NCI-H1105 treated with DMSO at 0.1 percent for 48 hours (cell line): ENCODE measurements around the gene TCL1A.

Experiments
- DNase-seq: peaks from one replicate; lab custom pipeline; 2025; lab: John Stamatoyannopoulos, UW

TCL1A gene

DNA sequence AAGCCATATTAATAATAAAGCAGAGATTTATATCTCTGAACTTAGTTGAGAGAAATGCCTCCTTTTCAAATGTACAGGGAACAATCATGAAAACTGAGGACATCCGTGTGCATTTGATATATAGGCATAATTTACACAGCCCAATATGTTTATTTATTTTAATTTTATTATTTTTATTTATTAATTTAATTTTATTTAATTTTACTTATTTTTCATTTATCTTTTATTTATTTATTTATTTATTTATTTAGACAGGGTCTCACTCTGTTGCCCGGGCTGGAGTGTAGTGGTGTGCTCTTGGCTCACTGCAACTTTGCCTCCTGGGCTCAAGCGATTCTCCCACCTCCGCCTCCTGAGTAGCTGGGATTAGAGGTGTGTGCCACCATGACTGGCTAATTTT is 8.4 kb downstream of the TCL1A start:
- DNase-seq: no peak

DNA sequence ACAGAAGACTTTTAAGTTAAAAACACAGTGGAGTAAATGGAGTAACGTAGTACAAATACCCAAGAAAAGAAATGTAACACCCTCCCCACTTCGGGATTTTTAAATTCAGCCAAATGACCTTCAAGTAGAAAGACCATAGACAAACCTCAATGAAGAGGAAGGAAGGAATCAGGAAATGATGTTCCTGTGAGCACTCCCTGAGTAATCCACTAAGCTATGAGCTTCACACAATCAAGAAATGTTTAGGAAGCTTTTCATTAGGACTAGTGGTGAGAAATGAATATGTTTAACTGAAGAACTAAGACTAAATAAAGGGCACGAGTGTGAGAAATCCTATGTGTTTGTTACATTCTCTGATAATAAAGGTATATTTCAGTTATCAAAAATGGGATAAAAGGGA is 10.1 kb downstream of the TCL1A start:
- DNase-seq: no peak

GRCh38 chr14:95703341-95703740 is 10.6 kb downstream of the TCL1A start:
- DNase-seq: no peak

DNA sequence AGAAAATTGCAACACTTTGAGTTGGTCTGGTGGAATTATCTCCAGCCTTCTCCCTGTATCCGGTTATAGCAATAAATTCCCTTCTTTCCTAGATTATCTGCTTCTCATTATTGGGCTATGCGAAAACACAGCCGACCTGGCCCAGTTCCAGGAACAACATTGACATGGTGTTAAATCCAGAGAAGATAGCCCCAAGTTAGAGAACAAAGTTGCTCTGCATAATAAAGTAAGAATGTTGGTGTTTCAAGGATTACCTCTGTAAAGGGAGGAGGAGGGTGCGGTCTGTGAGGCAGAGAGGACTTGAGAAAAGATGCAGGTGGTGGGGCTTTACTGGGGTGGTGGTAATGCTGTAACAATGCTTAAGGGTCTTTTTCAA is 12.1 kb downstream of the TCL1A start:
- DNase-seq: no peak

DNA sequence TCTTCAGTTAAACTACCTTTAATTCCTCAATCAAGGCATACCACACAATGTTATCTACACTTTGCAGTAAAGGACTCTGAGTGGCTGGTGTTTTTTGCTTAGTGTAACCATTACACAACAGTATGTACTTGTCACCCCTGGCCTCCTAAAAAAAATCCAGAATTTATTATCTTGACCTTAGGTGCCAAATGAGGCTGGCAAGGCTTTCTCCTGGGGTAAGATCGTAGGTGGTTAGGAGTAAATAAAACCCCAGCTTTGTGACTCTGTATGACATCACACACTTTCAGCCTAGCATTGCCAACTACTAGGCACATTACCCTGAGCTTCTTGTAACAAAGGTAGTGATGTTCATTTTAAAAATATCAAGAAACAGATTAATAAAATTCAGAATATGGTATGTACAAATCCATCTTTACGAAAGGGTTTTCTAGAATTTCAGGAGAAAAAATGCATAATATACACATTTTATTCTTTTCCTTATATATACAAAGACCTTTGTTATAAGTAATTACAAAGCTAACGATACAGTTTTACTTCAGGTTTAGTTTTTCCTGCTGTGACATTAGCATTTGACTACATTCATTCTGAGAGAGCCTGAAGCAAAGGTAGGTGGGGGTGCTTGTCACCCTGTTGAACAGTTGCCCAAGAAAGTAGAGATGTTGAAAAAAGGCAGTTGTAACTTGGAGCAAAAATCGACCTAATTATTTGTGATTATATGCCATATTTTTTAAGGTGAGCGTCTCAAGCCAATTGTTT is 13.5 kb downstream of the TCL1A start:
- DNase-seq: no peak

GRCh38 chr14:95699412-95699811 is 14.5 kb downstream of the TCL1A start:
- no peak for DNase-seq

DNA sequence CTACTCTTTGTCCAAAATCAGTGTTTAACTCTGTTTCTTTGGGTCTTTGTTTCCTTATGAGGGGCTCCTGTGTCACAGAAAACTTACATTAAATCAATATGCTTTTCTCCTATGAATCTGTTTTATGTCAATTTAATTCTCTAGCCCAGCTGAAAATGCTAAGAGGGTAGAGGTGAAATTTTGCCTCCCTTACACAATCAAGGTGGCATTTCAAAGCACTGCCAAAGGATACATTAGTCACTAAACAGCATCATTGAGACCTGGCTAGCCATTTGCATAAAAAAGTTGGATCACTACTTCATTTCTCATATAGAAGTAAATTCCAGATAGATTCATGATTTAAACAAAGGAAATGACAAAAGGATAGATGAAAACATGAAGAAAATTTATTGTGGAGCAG is 15.6 kb downstream of the TCL1A start:
- DNase-seq: no peak

- DNase-seq: no peak
These were observed 16.2 kb downstream of the TCL1A start for GRCh38 chr14:95697764-95698163.

GRCh38 chr14:95696741-95697140 is 17.2 kb downstream of the TCL1A start:
- DNase-seq: no peak

GRCh38 chr14:95695913-95696312 is 18.0 kb downstream of the TCL1A start:
- no peak for DNase-seq

DNA sequence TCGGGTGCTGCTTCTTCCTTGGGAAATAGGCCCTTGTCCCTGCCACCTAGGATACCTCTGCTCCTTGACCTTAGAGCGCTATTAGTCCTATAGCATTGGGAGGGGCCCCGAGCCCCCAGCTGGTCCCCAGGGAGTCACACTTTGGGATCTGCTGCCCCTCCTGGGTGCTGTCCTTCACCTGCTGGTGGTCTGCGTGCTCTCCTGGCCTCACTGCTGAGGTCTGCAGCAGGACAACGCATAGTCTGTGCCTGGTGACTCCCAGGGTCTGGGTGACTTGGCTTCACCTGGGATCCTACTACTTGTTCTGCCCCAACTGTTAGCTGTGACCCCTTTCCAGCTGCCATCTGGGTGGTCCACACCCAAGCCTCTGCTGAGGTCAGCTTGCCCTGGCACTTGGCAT is 18.9 kb downstream of the TCL1A start:
- no peak for DNase-seq

DNA sequence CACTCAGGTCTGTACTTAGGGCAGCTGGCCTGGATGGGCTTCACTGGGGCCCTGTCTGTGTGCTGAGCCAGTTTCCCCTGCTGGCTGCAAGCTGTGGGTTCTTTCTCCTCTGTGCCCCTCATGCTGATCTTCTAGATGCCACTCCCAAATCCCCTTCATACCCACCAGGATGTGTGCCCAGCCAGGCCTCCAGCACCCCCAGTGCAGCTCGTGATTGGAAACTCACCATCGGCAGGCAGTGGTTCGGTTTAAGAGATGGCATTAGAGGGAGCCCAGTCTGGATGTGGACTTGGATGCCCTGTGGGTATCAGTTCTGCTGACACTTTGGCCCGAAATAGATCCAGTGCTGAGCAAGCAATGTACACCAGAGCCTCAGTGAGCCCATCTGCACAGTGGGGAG is 21.8 kb downstream of the TCL1A start:
- no peak for DNase-seq

DNA sequence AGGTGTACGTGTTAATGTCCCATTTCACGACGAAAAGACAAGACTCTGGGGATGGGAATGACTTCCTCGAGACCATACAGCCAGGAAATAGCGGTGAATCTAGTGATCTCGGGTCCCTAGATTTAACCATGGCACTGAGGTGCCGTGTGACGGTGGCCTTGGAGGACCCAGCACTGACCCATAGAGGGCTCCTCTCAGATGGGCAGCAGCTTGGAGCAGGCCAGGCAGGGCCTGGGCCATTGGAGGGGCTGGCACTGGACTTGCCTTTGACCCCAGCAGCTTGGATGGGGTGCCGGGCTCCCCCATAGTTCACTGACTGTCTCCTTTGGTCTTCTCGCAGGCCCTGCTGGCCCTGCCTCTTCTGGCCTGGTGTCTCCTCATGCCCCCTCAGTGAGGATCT is 22.3 kb downstream of the TCL1A start:
- DNase-seq: no peak

DNA sequence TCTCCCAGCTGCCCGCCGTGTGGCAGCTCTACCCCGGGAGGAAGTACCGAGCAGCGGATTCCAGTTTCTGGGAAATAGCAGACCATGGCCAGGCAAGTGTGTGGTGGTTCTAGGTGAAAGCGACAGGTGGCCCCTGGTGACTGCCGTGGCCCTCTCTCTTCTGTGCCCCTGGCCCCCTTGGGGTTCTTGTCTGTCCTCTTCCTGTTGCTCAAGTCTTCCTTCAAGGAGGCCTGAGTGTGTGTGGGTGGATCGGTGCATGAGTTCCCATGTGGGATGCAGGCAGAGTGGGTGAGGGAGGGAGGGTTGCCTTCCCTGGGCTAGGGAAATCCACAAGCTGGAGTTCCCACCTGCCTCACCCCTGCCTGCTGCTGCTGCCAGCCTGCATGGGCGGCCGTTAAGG is 23.1 kb downstream of the TCL1A start:
- DNase-seq: no peak

GRCh38 chr14:95689441-95689840 is 24.5 kb downstream of the TCL1A start:
- no peak for DNase-seq

GRCh38 chr14:95686935-95687334 is 27.0 kb downstream of the TCL1A start:
- DNase-seq: no peak

DNA sequence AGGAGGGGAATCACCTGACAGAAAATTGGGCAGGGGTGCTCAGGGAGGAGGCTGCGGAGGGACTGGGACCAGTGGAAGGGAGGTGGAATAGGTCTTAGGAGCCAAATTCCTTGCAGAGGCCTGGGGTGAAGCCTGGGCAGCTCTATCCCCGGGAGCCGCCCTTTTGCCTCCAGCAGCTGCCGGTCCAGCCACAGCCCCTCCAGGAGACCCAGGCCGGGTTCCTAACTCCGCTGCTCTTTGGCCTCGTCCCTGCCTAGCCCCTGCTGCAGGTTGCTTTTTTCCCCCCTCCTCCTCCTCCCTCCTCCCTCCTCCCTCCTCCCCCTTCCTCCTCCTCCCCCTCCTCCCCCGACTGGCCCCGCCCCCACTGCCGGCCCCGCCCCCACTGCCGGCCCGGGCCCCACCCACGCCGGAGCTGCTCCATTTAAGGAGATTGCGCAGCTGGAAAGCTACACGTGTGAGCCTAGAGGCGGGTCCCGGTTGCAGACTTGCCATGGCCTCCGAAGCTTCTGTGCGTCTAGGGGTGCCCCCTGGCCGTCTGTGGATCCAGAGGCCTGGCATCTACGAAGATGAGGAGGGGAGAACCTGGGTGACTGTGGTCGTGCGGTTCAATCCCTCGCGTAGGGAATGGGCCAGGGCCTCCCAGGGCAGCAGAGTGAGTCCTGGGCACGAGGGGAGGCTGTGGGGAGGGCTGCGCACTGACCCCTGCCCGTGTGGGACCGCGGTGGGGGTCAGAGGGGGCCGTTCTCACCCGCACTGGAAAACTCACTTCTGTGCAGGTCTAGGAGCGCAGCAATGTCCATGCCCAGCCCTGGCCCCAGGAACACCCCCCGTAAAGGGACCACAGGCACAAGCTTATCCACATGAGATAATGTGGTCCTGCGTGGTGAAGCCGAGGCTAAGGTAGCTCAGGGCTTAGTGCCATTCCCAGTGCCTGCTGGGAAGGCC is 27.7 kb downstream of the TCL1A start, which contains the start of gene TCL1B:
TSS of gene TCL1B (plus strand) at position 449 of the 945 bp plus-strand sequence. CDS start at position 491, 42 bp downstream.
- DNase-seq: no peak

- no peak for DNase-seq
These were observed 30.1 kb downstream of the TCL1A start for GRCh38 chr14:95683793-95684192.

DNA sequence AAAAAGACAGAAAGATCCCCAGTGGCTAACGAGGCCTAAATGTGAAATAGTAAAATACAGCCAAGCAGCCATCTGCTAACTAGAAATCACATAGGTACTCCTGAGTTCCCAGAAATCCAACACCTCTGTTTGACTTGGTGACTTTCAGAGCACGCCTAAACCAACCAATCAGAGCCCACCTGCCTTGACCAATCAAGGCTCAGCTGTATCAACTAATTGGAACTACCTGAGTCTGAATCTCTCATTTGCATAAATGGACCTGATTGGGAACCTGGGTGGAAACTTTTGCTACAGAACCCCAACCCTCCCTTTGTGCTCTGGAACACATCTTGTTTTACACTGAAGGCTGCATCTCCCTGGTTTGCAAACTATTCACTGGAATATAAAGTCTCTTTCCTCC is 32.8 kb downstream of the TCL1A start:
- no peak for DNase-seq

DNA sequence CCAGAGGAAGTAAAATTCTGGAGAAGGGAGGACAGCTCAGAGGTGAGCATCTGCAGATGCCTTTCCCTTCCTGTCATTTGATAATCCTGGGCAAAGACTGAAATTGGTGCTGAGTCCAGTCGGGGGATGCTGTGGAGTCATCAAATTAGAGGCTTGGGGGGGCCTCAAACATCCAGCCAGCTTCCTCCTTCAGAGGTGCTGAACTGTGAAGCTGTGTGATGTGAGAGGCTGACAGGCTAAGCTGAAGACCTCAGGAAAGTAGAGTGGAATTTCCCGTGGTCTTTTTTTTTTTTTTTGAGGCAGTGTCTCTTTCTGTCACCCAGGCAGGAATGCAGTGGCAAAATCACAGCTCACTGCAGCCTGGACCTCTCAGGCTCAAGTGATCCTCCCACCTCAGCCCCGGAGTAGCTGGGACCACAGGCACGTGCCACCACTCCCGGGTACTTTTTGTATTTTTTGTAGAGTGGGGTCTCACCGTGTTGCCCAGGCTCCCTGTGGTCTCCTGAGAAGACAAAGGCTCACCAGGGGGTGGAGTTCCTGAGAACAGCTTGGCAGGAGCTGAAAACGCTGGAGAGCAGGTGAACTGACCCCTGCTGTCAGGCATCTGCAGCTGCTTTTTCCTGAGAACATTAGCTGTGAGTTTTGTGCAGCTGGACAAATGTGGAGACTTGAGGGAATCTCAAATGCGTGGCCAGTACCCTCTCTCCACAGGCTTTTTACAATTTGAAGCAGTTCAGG is 33.8 kb downstream of the TCL1A start:
- DNase-seq: no peak

DNA sequence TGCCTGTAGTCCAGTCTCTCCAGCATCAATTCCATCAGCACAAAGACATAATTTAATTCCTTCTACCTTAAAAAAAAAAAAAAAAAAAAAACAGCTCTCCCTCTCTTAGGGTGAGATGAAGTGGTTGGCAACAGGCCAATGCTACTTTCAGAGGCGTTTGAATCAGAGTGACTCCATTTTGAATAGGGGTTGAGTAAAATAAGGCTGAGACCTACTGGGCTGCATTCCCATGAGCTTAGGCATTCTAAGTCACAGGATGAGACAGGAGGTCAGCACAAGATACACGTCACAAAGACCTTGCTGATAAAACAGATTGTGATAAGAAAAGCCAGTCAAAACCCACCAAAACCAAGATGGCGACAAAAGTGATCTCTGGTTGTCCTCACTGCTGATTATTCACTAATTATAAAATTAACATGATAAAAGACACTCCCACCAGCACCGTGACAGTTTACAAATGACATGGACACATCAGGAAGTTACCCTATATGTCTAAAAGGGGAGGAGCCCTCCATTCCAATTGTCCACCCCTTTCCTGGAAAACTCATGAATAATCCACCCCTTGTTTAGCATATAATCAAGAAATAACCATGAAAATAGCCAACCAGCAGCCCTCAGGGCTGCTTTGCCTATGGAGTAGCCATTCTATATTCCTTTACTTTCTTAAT is 34.6 kb downstream of the TCL1A start:
- DNase-seq: peak; percentile 65
